GM12874 (cell line): ENCODE results near the gene ACY1.

Experiments used
- CTCF ChIP-seq: IDR thresholded peaks from 2 replicates; pipeline ENCODE4 v1.5.1; 2011; ENCODE audit warnings: low read depth, mild to moderate bottlenecking, control low read depth, low read length, moderate library complexity; ENCODE audit not compliant: insufficient read depth

The ACY1 gene

GRCh38 chr3:51949121-51949520 is 34.2 kb upstream of the ACY1 start:
- no peak for TF ChIP-seq CTCF

GRCh38 chr3:51950899-51951298 is 32.4 kb upstream of the ACY1 start:
- TF ChIP-seq CTCF: no peak

DNA sequence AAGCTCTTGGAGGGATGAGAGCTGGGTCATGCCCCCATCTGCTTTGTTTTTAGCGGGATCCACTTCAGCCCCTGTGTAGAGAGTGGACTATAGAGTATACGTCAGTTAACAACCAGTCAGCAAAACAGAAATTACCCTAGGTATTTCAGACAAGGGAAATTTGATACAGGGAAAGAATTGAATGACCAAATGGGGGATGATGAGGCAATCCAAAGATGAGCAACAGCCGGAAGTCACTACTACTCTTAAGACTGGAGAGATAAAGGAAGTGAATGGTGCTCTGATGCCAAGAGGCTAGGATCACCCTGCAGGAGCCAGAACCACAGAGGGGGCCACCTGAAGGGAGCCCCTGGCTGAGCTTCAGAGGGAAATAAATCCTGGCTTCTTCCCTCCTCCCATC is 29.9 kb upstream of the ACY1 start:
- no peak for TF ChIP-seq CTCF

- TF ChIP-seq CTCF: no peak
These were observed 29.2 kb upstream of the ACY1 start for GRCh38 chr3:51954105-51954504.

DNA sequence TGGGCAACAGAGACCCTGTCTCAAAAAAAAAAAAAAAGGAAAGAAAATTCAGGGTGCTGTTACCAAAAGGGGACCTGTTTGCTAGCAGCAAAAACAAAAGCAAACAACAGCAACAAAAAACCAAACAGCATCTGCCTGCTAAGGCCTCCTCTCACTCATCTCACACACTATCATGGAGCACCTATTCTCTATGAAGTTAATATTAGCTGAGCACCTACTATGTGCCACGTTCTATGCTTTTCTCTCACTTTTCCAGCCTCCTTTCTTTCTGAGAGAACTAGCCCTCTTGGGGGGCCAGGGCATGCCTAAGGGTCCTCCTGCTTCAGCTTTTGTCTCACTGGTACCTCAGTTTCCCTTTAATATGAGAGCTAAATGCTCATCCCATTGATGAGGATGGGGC is 28.6 kb upstream of the ACY1 start:
- no peak for TF ChIP-seq CTCF

DNA sequence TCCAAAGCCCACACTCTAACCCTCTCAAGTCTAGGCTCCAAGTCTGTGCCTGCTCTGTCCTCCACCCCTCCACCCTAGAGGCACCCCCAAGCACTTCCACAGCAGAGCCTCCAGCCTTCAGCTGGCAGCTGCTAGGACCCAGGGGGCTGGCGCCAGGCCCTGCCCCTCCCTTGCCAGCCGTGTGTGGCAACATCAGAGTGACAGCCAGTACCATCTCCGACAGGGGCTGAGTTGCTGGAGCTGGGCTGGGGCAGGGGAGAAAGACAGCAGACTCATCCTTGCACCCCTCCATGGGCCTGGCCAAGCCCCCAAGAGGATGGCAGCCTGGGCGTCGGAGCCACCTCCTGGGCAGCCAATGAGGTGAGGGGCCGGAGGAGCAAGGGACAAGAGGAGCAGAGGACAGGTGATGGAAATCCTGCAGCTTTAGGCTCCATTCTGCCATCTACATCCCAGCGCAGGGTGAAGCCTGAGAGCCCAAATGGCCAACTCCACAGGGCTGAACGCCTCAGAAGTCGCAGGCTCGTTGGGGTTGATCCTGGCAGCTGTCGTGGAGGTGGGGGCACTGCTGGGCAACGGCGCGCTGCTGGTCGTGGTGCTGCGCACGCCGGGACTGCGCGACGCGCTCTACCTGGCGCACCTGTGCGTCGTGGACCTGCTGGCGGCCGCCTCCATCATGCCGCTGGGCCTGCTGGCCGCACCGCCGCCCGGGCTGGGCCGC is 28.0 kb upstream of the ACY1 start, which contains the start of gene GPR62:
Gene GPR62, plus strand, starts transcription at position 207 of the 718 bp plus-strand sequence. Its CDS starts 272 bp downstream, at position 479.
- TF ChIP-seq CTCF: no peak

DNA sequence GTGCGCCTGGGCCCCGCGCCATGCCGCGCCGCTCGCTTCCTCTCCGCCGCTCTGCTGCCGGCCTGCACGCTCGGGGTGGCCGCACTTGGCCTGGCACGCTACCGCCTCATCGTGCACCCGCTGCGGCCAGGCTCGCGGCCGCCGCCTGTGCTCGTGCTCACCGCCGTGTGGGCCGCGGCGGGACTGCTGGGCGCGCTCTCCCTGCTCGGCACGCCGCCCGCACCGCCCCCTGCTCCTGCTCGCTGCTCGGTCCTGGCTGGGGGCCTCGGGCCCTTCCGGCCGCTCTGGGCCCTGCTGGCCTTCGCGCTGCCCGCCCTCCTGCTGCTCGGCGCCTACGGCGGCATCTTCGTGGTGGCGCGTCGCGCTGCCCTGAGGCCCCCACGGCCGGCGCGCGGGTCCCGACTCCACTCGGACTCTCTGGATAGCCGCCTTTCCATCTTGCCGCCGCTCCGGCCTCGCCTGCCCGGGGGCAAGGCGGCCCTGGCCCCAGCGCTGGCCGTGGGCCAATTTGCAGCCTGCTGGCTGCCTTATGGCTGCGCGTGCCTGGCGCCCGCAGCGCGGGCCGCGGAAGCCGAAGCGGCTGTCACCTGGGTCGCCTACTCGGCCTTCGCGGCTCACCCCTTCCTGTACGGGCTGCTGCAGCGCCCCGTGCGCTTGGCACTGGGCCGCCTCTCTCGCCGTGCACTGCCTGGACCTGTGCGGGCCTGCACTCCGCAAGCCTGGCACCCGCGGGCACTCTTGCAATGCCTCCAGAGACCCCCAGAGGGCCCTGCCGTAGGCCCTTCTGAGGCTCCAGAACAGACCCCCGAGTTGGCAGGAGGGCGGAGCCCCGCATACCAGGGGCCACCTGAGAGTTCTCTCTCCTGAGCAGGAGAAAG is 27.2 kb upstream of the ACY1 start:
- peak; percentile 64 for TF ChIP-seq CTCF
